ENCODE results near the gene SLC11A2. TPM values are rescaled to one million over a fixed set of nuclear protein-coding genes. Genes with fewer than 3 reads are reported as not detected.

SLC11A2 gene
- total and polyA plus RNA-seq, 2 of the 4 experiments (the other 2 are of a cell fraction): 28.0 to 45.3 TPM

- intact Hi-C loops (cut with micrococcal nuclease): loop anchor here (2.0 to 10.0 kb wide), 2 partner anchors 204 to 264 kb away; partner anchors contain the start of gene ATF1
- Histone ChIP-seq H3K56ac (ENCODE audit: extremely low read depth, insufficient read depth, low read length) (no peak overlapping the region), H2BK20ac (ENCODE audit: low read depth, low read length) (no peak overlapping the region), H3K4ac (ENCODE audit: low read depth, low read length) (no peak overlapping the region), H3K27ac (ENCODE audit: insufficient read depth, low read length) (no peak overlapping the region), H4K8ac (ENCODE audit: low read depth in 2 of 2, low read length in 2 of 2) (no peak overlapping the region), H3K79me1 (ENCODE audit: low read depth in 1 of 2, low read length in 2 of 2) (peaks cover 4 to 19% of the 10 kb centered on the region in 2 experiments), H3K4me1 (ENCODE audit: control insufficient read depth, insufficient read depth, low read length) (peaks cover 4% of the 10 kb centered on the region), H3K9ac (ENCODE audit: low read depth, low read length) (no peak overlapping the region), H2BK120ac (ENCODE audit: low read depth, low read length) (no peak overlapping the region), H3K14ac (replicated peaks; ENCODE audit: low read depth, low read length) (no peak overlapping the region), H3K36me3 (ENCODE audit: control insufficient read depth, insufficient read depth, low read length) (no peaks in the 10 kb centered on the region), H3K23ac (ENCODE audit: low read depth, low read length) (no peak overlapping the region), H3K27me3 (ENCODE audit: control insufficient read depth, insufficient read depth, low read length) (no peaks in the 10 kb centered on the region), H3K9me1 (ENCODE audit: insufficient read depth, low read length) (0 out of 2 replicates have a peak, but pooled peaks cover 2% of the 10 kb centered on the region), H3K9me3 (ENCODE audit: control insufficient read depth, insufficient read depth, low read length) (no peaks in the 10 kb centered on the region), H2AK5ac (ENCODE audit: low read depth, low read length) (no peak overlapping the region), H2BK15ac (ENCODE audit: low read depth, low read length) (no peak overlapping the region), H3K18ac (ENCODE audit: low read depth, low read length) (no peak overlapping the region), H4K20me1 (ENCODE audit: insufficient read depth, low read length) (no peaks in the 10 kb centered on the region; the same call in 1 of the 2 replicates), H2AK9ac (replicated peaks; ENCODE audit: low read depth, low read length, poor library complexity) (no peak overlapping the region), H3K4me2 (ENCODE audit: low read depth, low read length) (peak overlapping the region; percentile 55), H2BK5ac (ENCODE audit: low read depth, low read length, poor library complexity, severe bottlenecking) (no peak overlapping the region), H4K5ac (ENCODE audit: low read depth, low read length) (peak overlapping the region; percentile 24; the same call in 1 of the 2 replicates), H4K91ac (ENCODE audit: insufficient read depth, low read depth, low read length) (no peak overlapping the region), H2AFZ (replicated peaks; ENCODE audit: low read length, poor library complexity) (no peak overlapping the region), H3K4me3 (ENCODE audit: insufficient read depth, low read depth, low read length) (no peak overlapping the region)
- DNase-seq (no peak), ATAC-seq (ENCODE audit: low read depth) (no peak)
- BruUV-seq (replicated peaks): no TSS peak
- CTCF ChIA-PET: interaction anchor here (1.0 to 1.1 kb wide), 2 partner anchors 16 to 24 kb away, joined by 4 read pairs; no protein-coding TSS in a partner anchor
- TF ChIP-seq MXI1 (IDR thresholded peaks at IDR 0.05; ENCODE audit: borderline replicate concordance, low read depth, low read length) (no peak), ELK1 (IDR thresholded peaks at IDR 0.05; ENCODE audit: borderline replicate concordance, low read depth, low read length) (no peak), RCOR1 (IDR thresholded peaks at IDR 0.05; ENCODE audit: insufficient replicate concordance, low read length) (no peak), MAZ (IDR thresholded peaks at IDR 0.05; ENCODE audit: borderline replicate concordance, low read depth, low read length) (no peak), NFE2L2 (IDR thresholded peaks at IDR 0.05; ENCODE audit: low read depth, low read length) (no peak), FOS (IDR thresholded peaks at IDR 0.05; ENCODE audit: low read depth, low read length) (no peak)
- TF ChIP-seq, protein P1, sequence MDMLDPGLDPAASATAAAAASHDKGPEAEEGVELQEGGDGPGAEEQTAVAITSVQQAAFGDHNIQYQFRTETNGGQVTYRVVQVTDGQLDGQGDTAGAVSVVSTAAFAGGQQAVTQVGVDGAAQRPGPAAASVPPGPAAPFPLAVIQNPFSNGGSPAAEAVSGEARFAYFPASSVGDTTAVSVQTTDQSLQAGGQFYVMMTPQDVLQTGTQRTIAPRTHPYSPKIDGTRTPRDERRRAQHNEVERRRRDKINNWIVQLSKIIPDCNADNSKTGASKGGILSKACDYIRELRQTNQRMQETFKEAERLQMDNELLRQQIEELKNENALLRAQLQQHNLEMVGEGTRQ (IDR thresholded peaks at IDR 0.05; ENCODE audit: low read depth, low read length): no peak
- POLR2A ChIA-PET (ENCODE audit: unreplicated experiment): no interaction called here
- in situ Hi-C loops (cut with MboI; ENCODE audit: low sequenced_read_pairs): no loop called here
- 60% methylated on average over 1 of the region's 5 CpGs; no CpG with 5 or more reads in 1 of the 2 experiments for WGBS, 2 experiments (ENCODE audit: extremely low coverage in 2 of 2, insufficient read length in 1 of 2)
- dilution Hi-C loops (cut with HindIII; ENCODE audit: low sequenced_read_pairs, unreplicated experiment): no loop called here
These were observed 2.6 kb upstream of the SLC11A2 start for GRCh38 chr12:51028813-51029150.
